Hepatocyte (in vitro differentiated cells): Measurements from ENCODE around the gene PPP1R27. TPM values are rescaled to one million over a fixed set of nuclear protein-coding genes. Genes with fewer than 3 reads are reported as not detected.

Experiments
- DNase-seq: peaks from one replicate; pipeline ENCODE4 v3.0.0-alpha.2; 2016; ENCODE audit warnings: low spot score
- H2AFZ ChIP-seq: fragments of 200-600 bp; sonication (generic); 2 replicates; pipeline ENCODE4 v1.6.0; 2016; ENCODE audit warnings: antibody characterized with exemption, mild to moderate bottlenecking
- H3K27ac ChIP-seq: fragments of 200-600 bp; sonication (generic); 2 replicates; pipeline ENCODE4 v1.5.1; 2016; ENCODE audit warnings: mild to moderate bottlenecking
- H3K27me3 ChIP-seq: fragments of 200-600 bp; sonication (generic); 2 replicates; pipeline ENCODE4 v1.6.1; 2016
- H3K36me3 ChIP-seq: fragments of 200-600 bp; sonication (generic); replicated peaks from 2 replicates; pipeline ENCODE4 v1.5.1; 2016; ENCODE audit warnings: low read depth; ENCODE audit not compliant: insufficient read depth
- H3K4me1 ChIP-seq: fragments of 200-600 bp; sonication (generic); 2 replicates; pipeline ENCODE4 v1.5.1; 2016; ENCODE audit warnings: mild to moderate bottlenecking, moderate library complexity; ENCODE audit not compliant: insufficient read depth
- H3K4me2 ChIP-seq: fragments of 200-600 bp; sonication (generic); 2 replicates; pipeline ENCODE4 v1.6.0; 2016
- H3K4me3 ChIP-seq: fragments of 200-600 bp; sonication (generic); 2 replicates; pipeline ENCODE4 v1.5.1; 2016; ENCODE audit warnings: mild to moderate bottlenecking
- H3K79me2 ChIP-seq: fragments of 200-600 bp; sonication (generic); 2 replicates; pipeline ENCODE4 v1.6.0; 2017; ENCODE audit warnings: mild to moderate bottlenecking
- H3K9me2 ChIP-seq: fragments of 200-600 bp; sonication (generic); replicated peaks from 2 replicates; pipeline ENCODE4 v1.6.0; 2017; ENCODE audit warnings: mild to moderate bottlenecking; ENCODE audit not compliant: insufficient read depth
- H3K9me3 ChIP-seq: fragments of 200-600 bp; sonication (generic); 2 replicates; pipeline ENCODE4 v1.5.1; 2016; ENCODE audit warnings: low read depth, mild to moderate bottlenecking
- H4K20me1 ChIP-seq: fragments of 200-600 bp; sonication (generic); 2 replicates; pipeline ENCODE4 v1.6.0; 2016; ENCODE audit warnings: mild to moderate bottlenecking; ENCODE audit not compliant: insufficient read depth, poor library complexity, severe bottlenecking
- CTCF ChIP-seq: fragments of 200-600 bp; sonication (generic); IDR thresholded peaks from 2 replicates; pipeline ENCODE4 v1.5.1; 2016; ENCODE audit warnings: antibody characterized with exemption, mild to moderate bottlenecking; ENCODE audit not compliant: poor library complexity
- EZH2 ChIP-seq: fragments of 200-600 bp; sonication (generic); IDR thresholded peaks from 2 replicates; pipeline ENCODE4 v1.6.1; 2016; ENCODE audit warnings: antibody characterized with exemption, mild to moderate bottlenecking, borderline replicate concordance
- EZH2phosphoT487 ChIP-seq: fragments of 200-600 bp; sonication (generic); IDR thresholded peaks from one replicate; pipeline ENCODE4 v1.6.1; 2018; ENCODE audit warnings: antibody characterized with exemption, mild to moderate bottlenecking, low read depth, moderate library complexity; ENCODE audit not compliant: unreplicated experiment, severe bottlenecking
- WGBS: methylation state at CpG from one replicate; pipeline ENCODE4 v1.1.6; 2016; ENCODE audit warnings: low lambda C conversion rate; ENCODE audit errors: missing lambda C conversion rate; 5-methylcytosine and 5-hydroxymethylcytosine counted together
- polyA plus RNA-seq: library from polyadenylated mRNA; unstranded; fragments of >200 nt; fragmentation: Nextera tagmentation; extraction: Ambion mirVana; gene quantifications from 2 replicates; pipeline ENCODE4 v1.2.1, GENCODE V29; 2016
- total RNA-seq: library from RNA; depleted of rRNA; stranded (reverse); fragments of >200 nt; gene quantifications from 2 replicates; pipeline ENCODE4 v1.2.3, GENCODE V29; 2014

The PPP1R27 gene
- total and polyA plus RNA-seq, 2 experiments from 2014 or later = 0.56 TPM; not detected in 1

GRCh38 chr17:81813861-81814683 lies 20.8 kb downstream of the PPP1R27 start:
- 91% methylated on average over 39 of the region's 41 CpGs for WGBS
- Histone ChIP-seq H3K9me3 (no peaks in the 10 kb centered on the region), H3K9me2 (no peaks in the 10 kb centered on the region), H3K27me3 (no peaks in the 10 kb centered on the region), H3K36me3 (no peaks in the 10 kb centered on the region), H3K27ac (no peak overlapping the region), H3K4me3 (no peak overlapping the region), H3K4me2 (no peak overlapping the region), H2AFZ (no peak overlapping the region), H4K20me1 (no peaks in the 10 kb centered on the region), H3K4me1 (peaks cover 13% of the 10 kb centered on the region), H3K79me2 (no peaks in the 10 kb centered on the region)
- DNase-seq = no peak
- TF ChIP-seq EZH2 (no peak), CTCF (no peak), EZH2phosphoT487 (no peak)

- TF ChIP-seq EZH2 (no peak), EZH2phosphoT487 (no peak), CTCF (no peak)
- H3K79me2 ChIP-seq = no peaks in the 10 kb centered on the region
- no peaks in the 10 kb centered on the region for H3K27me3 ChIP-seq
Measured at GRCh38 chr17:81813371-81813684, 21.5 kb downstream of the PPP1R27 start.

GRCh38 chr17:81812571-81813370 lies 22.1 kb downstream of the PPP1R27 start:
- TF ChIP-seq EZH2phosphoT487 = no peak
- no peak for TF ChIP-seq EZH2
- no peak for TF ChIP-seq CTCF
- H3K9me3 ChIP-seq = no peaks in the 10 kb centered on the region
- no peaks in the 10 kb centered on the region for H3K36me3 ChIP-seq
- peaks cover 4% of the 10 kb centered on the region for H3K27me3 ChIP-seq
- no peaks in the 10 kb centered on the region for H3K9me2 ChIP-seq
- no peak overlapping the region for H3K4me3 ChIP-seq
- H3K27ac ChIP-seq = no peak overlapping the region
- H3K4me2 ChIP-seq = no peak overlapping the region
- 90% methylated on average over 32 of the region's 45 CpGs for WGBS
- peaks cover 13% of the 10 kb centered on the region for H3K4me1 ChIP-seq
- H3K79me2 ChIP-seq = no peaks in the 10 kb centered on the region
- no peak for DNase-seq
- H4K20me1 ChIP-seq = no peaks in the 10 kb centered on the region
- no peak overlapping the region for H2AFZ ChIP-seq

More at GRCh38 chr17:81813371-81813684, 21.5 kb downstream of the PPP1R27 start:
- 97% methylated on average over 15 of the region's 15 CpGs for whole genome bisulfite sequencing
- H3K36me3 ChIP-seq = no peaks in the 10 kb centered on the region
- H3K27ac ChIP-seq = no peak overlapping the region
- no peaks in the 10 kb centered on the region for H3K9me3 ChIP-seq
- no peak for DNase-seq
- no peak overlapping the region for H3K4me3 ChIP-seq
- no peak overlapping the region for H2AFZ ChIP-seq
- H3K9me2 ChIP-seq = no peaks in the 10 kb centered on the region
- H3K4me2 ChIP-seq = no peak overlapping the region
- H4K20me1 ChIP-seq = no peaks in the 10 kb centered on the region
- H3K4me1 ChIP-seq = peaks cover 13% of the 10 kb centered on the region
